HAP-1 (cell line): ENCODE results near the gene TWF2.

Experiments used
- DNase-seq, 2 experiments: peaks; one replicate each; pipeline ENCODE4 v3.0.0-alpha.2; 2016 to 2020; ENCODE audit warnings: low spot score in 2 of 2
- H3K27me3 ChIP-seq: fragments of 250-450 bp; sonication (Bioruptor Pico); 2 replicates; pipeline ENCODE4 v1.5.1; 2020; ENCODE audit warnings: low read depth, mild to moderate bottlenecking, moderate library complexity
- H3K36me3 ChIP-seq: fragments of 250-450 bp; sonication (Bioruptor Pico); replicated peaks from 2 replicates; pipeline ENCODE4 v1.5.1; 2020; ENCODE audit warnings: mild to moderate bottlenecking
- H3K4me1 ChIP-seq: fragments of 250-450 bp; sonication (Bioruptor Pico); 2 replicates; pipeline ENCODE4 v1.5.1; 2020; ENCODE audit warnings: mild to moderate bottlenecking
- H3K4me3 ChIP-seq: fragments of 250-450 bp; sonication (Bioruptor Pico); 2 replicates; pipeline ENCODE4 v1.5.1; 2020; ENCODE audit warnings: mild to moderate bottlenecking, moderate library complexity
- H3K9me3 ChIP-seq: fragments of 250-450 bp; sonication (Bioruptor Pico); 2 replicates; pipeline ENCODE4 v1.5.1; 2020; ENCODE audit warnings: mild to moderate bottlenecking, moderate library complexity
- in situ Hi-C: fragments of 300-500 bp; cut with MboI; formaldehyde crosslinking; loops from 3 replicates; pipeline ENCODE4 v1.14.3; 2020; ENCODE audit warnings: low sequenced_read_pairs, inconsistent platforms, mixed read lengths

Gene TWF2

GRCh38 chr3:52230889-52231499, 8.0 kb downstream of the TWF2 start:
- Histone ChIP-seq H3K4me1 (no peaks in the 10 kb centered on the region), H3K9me3 (no peaks in the 10 kb centered on the region), H3K36me3 (peaks cover 32% of the 10 kb centered on the region), H3K27me3 (no peaks in the 10 kb centered on the region), H3K4me3 (no peak overlapping the region)
- no peak for DNase-seq
- in situ Hi-C loops, result loop anchor here (5.0 kb wide), 2 partner anchors 111 to 211 kb away; no protein-coding TSS in a partner anchor

GRCh38 chr3:52230461-52230860, 8.5 kb downstream of the TWF2 start:
- H3K4me3 ChIP-seq, result no peak overlapping the region
- H3K4me1 ChIP-seq, result no peaks in the 10 kb centered on the region
- no peaks in the 10 kb centered on the region for H3K27me3 ChIP-seq
- peaks cover 32% of the 10 kb centered on the region for H3K36me3 ChIP-seq
- no peak for DNase-seq
- in situ Hi-C loops, result loop anchor here (5.0 kb wide), 2 partner anchors 112 to 212 kb away; no protein-coding TSS in a partner anchor
- no peaks in the 10 kb centered on the region for H3K9me3 ChIP-seq

- H3K4me1 ChIP-seq, result no peaks in the 10 kb centered on the region
- in situ Hi-C loops, result loop anchor here (5.0 kb wide), 2 partner anchors 113 to 213 kb away; no protein-coding TSS in a partner anchor
- peaks cover 32% of the 10 kb centered on the region for H3K36me3 ChIP-seq
These were observed 9.3 kb downstream of the TWF2 start for GRCh38 chr3:52229656-52230055.

GRCh38 chr3:52228751-52229291, 10.1 kb downstream of the TWF2 start:
- H3K9me3 ChIP-seq, result no peaks in the 10 kb centered on the region
- no peaks in the 10 kb centered on the region for H3K27me3 ChIP-seq
- H3K4me1 ChIP-seq, result no peaks in the 10 kb centered on the region
- no peak overlapping the region for H3K4me3 ChIP-seq
- H3K36me3 ChIP-seq, result peaks cover 32% of the 10 kb centered on the region
- DNase-seq, result no peak
- in situ Hi-C loops, result no loop called here

More at GRCh38 chr3:52229656-52230055, 9.3 kb downstream of the TWF2 start:
- no peaks in the 10 kb centered on the region for H3K27me3 ChIP-seq
- DNase-seq, result no peak
- H3K9me3 ChIP-seq, result no peaks in the 10 kb centered on the region
- H3K4me3 ChIP-seq, result no peak overlapping the region

GRCh38 chr3:52228266-52228665, 10.7 kb downstream of the TWF2 start:
- Histone ChIP-seq H3K4me3 (no peak overlapping the region), H3K9me3 (no peaks in the 10 kb centered on the region), H3K4me1 (no peaks in the 10 kb centered on the region), H3K36me3 (peaks cover 32% of the 10 kb centered on the region), H3K27me3 (no peaks in the 10 kb centered on the region)
- DNase-seq, result no peak
- in situ Hi-C loops, result no loop called here

GRCh38 chr3:52227766-52228165, 11.2 kb downstream of the TWF2 start:
- no peak for DNase-seq
- no peaks in the 10 kb centered on the region for H3K27me3 ChIP-seq
- H3K36me3 ChIP-seq, result peaks cover 32% of the 10 kb centered on the region
- no peaks in the 10 kb centered on the region for H3K9me3 ChIP-seq
- in situ Hi-C loops, result no loop called here
- no peaks in the 10 kb centered on the region for H3K4me1 ChIP-seq
- no peak overlapping the region for H3K4me3 ChIP-seq

GRCh38 chr3:52227117-52227516, 11.8 kb downstream of the TWF2 start:
- H3K4me1 ChIP-seq, result no peaks in the 10 kb centered on the region
- H3K27me3 ChIP-seq, result no peaks in the 10 kb centered on the region
- H3K36me3 ChIP-seq, result peaks cover 32% of the 10 kb centered on the region
- H3K4me3 ChIP-seq, result no peak overlapping the region
- H3K9me3 ChIP-seq, result no peaks in the 10 kb centered on the region
- DNase-seq, result no peak
- in situ Hi-C loops, result no loop called here

GRCh38 chr3:52226229-52226817, 12.6 kb downstream of the TWF2 start:
- in situ Hi-C loops, result no loop called here
- Histone ChIP-seq H3K9me3 (no peaks in the 10 kb centered on the region), H3K36me3 (peaks cover 27% of the 10 kb centered on the region), H3K27me3 (no peaks in the 10 kb centered on the region), H3K4me3 (no peak overlapping the region), H3K4me1 (no peaks in the 10 kb centered on the region)
- no peak for DNase-seq

- Histone ChIP-seq H3K4me3 (no peak within 1 kb of the TSS), H3K9me3 (no peaks in the 10 kb centered on the region), H3K36me3 (peaks cover 20% of the 10 kb centered on the region), H3K4me1 (no peaks in the 10 kb centered on the region), H3K27me3 (no peaks in the 10 kb centered on the region)
- no peak for DNase-seq
- in situ Hi-C loops, result no loop called here
These were observed 13.3 kb downstream of the TWF2 start, which contains the start of gene TLR9 for GRCh38 chr3:52225452-52226228. Gene TLR9 (minus strand): TSS chr3:52225645. CDS start chr3:52225529, 116 bp downstream.

GRCh38 chr3:52223449-52224408, 15.2 kb downstream of the TWF2 start:
- no peaks in the 10 kb centered on the region for H3K9me3 ChIP-seq
- no peaks in the 10 kb centered on the region for H3K27me3 ChIP-seq
- in situ Hi-C loops, result no loop called here
- peaks cover under 1% of the 10 kb centered on the region for H3K36me3 ChIP-seq
- DNase-seq, result no peak
- H3K4me1 ChIP-seq, result no peaks in the 10 kb centered on the region
- no peak overlapping the region for H3K4me3 ChIP-seq

GRCh38 chr3:52222319-52223221, 16.4 kb downstream of the TWF2 start:
- Histone ChIP-seq H3K36me3 (no peaks in the 10 kb centered on the region), H3K9me3 (no peaks in the 10 kb centered on the region), H3K4me3 (no peak overlapping the region), H3K27me3 (no peaks in the 10 kb centered on the region), H3K4me1 (no peaks in the 10 kb centered on the region)
- in situ Hi-C loops, result no loop called here
- no peak for DNase-seq

GRCh38 chr3:52221563-52222318, 17.2 kb downstream of the TWF2 start:
- no peaks in the 10 kb centered on the region for H3K36me3 ChIP-seq
- H3K4me1 ChIP-seq, result no peaks in the 10 kb centered on the region
- no peaks in the 10 kb centered on the region for H3K9me3 ChIP-seq
- no peak for DNase-seq
- in situ Hi-C loops, result no loop called here
- H3K4me3 ChIP-seq, result no peak overlapping the region
- no peaks in the 10 kb centered on the region for H3K27me3 ChIP-seq
